Measurements from ENCODE around the gene MTLN.
"Not testable (repeated sequence)": the region's sequence is repeated elsewhere in the genome, so short reads cannot be mapped to it uniquely, and the experiment has no call there.

DNA sequence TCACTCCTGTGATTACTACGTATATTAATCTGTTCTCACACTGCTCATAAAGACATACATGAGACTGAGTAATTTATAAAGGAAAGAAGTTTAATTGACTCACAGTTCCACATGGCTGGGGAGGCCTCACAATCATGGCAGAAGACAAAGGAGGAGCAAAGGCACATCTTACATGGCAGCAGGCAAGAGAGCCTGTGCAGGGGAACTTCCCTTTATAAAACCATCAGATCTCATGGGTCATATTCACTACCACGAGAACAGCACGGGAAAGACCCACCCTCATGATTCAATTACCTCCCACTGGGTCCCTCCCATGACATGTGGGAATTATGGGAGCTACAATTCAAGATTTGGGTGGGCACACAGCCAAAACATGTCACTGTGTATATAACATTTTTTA, 1.2 kb upstream of the MTLN start:
- TF ChIP-seq, protein P1, sequence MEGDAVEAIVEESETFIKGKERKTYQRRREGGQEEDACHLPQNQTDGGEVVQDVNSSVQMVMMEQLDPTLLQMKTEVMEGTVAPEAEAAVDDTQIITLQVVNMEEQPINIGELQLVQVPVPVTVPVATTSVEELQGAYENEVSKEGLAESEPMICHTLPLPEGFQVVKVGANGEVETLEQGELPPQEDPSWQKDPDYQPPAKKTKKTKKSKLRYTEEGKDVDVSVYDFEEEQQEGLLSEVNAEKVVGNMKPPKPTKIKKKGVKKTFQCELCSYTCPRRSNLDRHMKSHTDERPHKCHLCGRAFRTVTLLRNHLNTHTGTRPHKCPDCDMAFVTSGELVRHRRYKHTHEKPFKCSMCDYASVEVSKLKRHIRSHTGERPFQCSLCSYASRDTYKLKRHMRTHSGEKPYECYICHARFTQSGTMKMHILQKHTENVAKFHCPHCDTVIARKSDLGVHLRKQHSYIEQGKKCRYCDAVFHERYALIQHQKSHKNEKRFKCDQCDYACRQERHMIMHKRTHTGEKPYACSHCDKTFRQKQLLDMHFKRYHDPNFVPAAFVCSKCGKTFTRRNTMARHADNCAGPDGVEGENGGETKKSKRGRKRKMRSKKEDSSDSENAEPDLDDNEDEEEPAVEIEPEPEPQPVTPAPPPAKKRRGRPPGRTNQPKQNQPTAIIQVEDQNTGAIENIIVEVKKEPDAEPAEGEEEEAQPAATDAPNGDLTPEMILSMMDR (IDR thresholded peaks at IDR 0.05), result not testable (repeated sequence)
- not testable (repeated sequence) for TF ChIP-seq POLR2AphosphoS5 (IDR thresholded peaks at IDR 0.05)

Data from prostate gland (tissue), 2 donors.